ENCODE data around the gene ADAM12.

DNA sequence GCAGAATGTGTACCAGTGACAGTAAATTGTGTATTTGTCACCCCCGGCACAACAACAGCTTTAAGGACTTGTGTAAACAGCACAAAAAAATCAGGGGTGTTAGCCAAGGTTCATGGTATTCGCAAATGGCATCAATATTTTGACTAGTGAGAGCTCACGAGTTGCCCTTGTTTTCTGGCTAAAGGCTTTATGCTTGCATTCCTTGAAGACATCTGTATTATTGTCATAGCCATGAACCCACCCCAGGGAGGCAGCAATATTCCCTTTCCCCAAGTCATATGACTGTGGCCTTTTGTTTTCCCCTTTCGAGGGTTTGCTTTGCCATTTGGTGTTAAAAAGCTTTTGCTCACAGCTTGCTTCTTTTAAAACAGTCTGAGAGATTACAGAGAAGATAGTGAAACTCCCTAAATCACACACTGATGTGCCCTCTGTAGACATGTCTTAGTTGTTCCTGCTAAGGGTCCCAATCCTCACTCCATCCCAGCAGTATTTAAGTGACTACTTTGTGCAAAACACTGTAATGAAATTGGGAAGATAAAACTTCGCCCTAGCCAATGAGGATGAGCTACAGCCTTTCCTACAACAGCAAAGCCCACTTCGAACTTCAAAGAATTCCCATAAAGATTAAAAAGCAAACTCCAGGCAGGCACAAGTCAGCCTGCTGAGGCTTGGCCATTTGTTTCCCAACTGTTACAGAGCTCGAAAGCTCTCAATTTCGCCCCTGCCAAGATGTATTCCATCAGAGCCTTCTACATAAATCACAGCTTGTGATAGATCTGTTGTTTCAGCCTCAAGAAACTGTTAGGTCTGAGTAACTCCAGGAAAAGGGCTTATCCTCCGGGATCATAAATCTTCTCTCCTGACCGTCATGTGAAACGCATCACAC lies 172.3 kb downstream of the ADAM12 start:
- TF ChIP-seq, protein P1, sequence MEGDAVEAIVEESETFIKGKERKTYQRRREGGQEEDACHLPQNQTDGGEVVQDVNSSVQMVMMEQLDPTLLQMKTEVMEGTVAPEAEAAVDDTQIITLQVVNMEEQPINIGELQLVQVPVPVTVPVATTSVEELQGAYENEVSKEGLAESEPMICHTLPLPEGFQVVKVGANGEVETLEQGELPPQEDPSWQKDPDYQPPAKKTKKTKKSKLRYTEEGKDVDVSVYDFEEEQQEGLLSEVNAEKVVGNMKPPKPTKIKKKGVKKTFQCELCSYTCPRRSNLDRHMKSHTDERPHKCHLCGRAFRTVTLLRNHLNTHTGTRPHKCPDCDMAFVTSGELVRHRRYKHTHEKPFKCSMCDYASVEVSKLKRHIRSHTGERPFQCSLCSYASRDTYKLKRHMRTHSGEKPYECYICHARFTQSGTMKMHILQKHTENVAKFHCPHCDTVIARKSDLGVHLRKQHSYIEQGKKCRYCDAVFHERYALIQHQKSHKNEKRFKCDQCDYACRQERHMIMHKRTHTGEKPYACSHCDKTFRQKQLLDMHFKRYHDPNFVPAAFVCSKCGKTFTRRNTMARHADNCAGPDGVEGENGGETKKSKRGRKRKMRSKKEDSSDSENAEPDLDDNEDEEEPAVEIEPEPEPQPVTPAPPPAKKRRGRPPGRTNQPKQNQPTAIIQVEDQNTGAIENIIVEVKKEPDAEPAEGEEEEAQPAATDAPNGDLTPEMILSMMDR (IDR thresholded peaks at IDR 0.05; ENCODE audit: low read depth, low read length, poor library complexity, severe bottlenecking), result no peak
- no peak for TF ChIP-seq EZH2phosphoT487 (IDR thresholded peaks at IDR 0.05; ENCODE audit: borderline replicate concordance, low read length)

Measured in DOHH2 (cell line).